ENCODE results near the gene OBP2B.

OBP2B gene

DNA sequence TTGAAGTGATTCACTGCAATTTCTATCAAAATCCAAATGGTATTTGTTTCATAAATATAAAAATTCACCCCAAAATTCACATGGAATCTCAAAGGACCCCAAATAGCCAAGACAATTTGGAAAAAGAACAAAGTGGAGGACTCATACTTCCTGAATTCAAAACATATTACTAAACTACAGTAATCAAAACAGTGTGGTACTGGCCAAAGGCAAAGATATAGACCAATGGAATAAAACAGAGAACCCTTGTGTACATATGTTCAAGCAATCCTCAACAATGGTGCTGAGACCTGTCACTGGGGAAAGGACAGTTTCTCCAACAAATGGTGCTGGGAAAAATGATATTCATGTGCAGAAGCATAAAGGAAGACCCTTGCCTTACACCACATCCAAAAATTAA is 14.0 kb downstream of the OBP2B start:
- no peak overlapping the region for H3K9ac ChIP-seq (ENCODE audit: insufficient read length)
- no peak overlapping the region for H3K4me3 ChIP-seq
- no peaks in the 10 kb centered on the region for H3K36me3 ChIP-seq (ENCODE audit: insufficient read depth, low read length)
- H3K27ac ChIP-seq, result no peak overlapping the region
- DNase-seq (ENCODE audit: low read depth, low spot score), result no peak
- TF ChIP-seq POLR2AphosphoS5 (IDR thresholded peaks at IDR 0.05; ENCODE audit: borderline replicate concordance, low read depth, low read length) (no peak), FOXP2 (optimal IDR thresholded peaks at IDR 0.05; ENCODE audit: control extremely low read depth, extremely low read length, insufficient read depth) (no peak), EZH2 (IDR thresholded peaks at IDR 0.05) (no peak)
- no peaks in the 10 kb centered on the region; the same call in none of the 2 replicates for H3K9me3 ChIP-seq (ENCODE audit: low read depth, low read length)

DNA sequence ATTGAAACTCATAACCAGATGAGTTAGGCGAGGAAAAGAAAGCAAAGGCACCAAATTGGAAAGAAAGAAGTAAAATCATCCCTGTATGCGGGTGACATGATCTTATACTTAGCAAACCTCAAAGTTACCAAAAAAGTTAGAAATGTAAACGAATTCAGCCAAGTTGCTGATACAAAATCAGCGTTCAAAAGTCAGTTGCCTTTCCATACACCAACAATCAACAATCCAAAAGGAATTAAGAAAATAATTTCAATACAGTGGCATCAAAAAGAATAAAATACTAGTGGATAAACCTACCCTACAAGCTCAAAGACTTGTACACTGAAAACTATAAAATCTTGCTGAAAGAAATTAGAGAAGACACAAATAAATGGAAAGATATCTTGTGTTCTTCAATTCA is 14.5 kb downstream of the OBP2B start:
- H3K9ac ChIP-seq (ENCODE audit: insufficient read length), result no peak overlapping the region
- DNase-seq (ENCODE audit: low read depth, low spot score), result no peak
- H3K27ac ChIP-seq, result no peak overlapping the region
- H3K9me3 ChIP-seq (ENCODE audit: low read depth, low read length), result no peaks in the 10 kb centered on the region; the same call in none of the 2 replicates
- no peak for TF ChIP-seq POLR2AphosphoS5 (IDR thresholded peaks at IDR 0.05; ENCODE audit: borderline replicate concordance, low read depth, low read length)
- TF ChIP-seq FOXP2 (optimal IDR thresholded peaks at IDR 0.05; ENCODE audit: control extremely low read depth, extremely low read length, insufficient read depth), result no peak
- TF ChIP-seq EZH2 (IDR thresholded peaks at IDR 0.05), result no peak
- no peaks in the 10 kb centered on the region for H3K36me3 ChIP-seq (ENCODE audit: insufficient read depth, low read length)
- no peak overlapping the region for H3K4me3 ChIP-seq

DNA sequence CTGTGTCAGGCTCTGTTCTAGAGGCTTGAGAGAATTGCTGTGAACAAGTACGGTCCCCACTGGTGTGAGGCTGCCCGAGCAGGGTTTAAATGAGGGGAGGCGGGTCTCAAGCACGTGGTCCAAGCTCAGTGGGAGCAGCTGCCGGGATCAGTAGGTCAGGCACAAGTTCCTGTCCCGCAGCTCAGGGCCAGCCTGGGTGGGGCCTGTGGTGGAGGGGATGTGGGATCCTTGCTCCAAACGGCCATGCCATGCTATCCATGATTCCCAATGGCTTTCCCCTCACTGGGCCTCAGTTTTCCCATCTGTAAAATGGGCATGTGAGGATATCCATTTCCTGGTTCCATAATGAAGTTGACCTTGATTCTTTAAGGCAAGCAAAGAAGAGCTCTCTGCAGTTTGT is 17.1 kb downstream of the OBP2B start:
- H3K36me3 ChIP-seq (ENCODE audit: insufficient read depth, low read length), result no peaks in the 10 kb centered on the region
- TF ChIP-seq FOXP2 (optimal IDR thresholded peaks at IDR 0.05; ENCODE audit: control extremely low read depth, extremely low read length, insufficient read depth), result no peak
- TF ChIP-seq POLR2AphosphoS5 (IDR thresholded peaks at IDR 0.05; ENCODE audit: borderline replicate concordance, low read depth, low read length), result no peak
- no peak for TF ChIP-seq EZH2 (IDR thresholded peaks at IDR 0.05)
- H3K27ac ChIP-seq, result no peak overlapping the region
- no peak overlapping the region for H3K4me3 ChIP-seq
- no peaks in the 10 kb centered on the region; the same call in none of the 2 replicates for H3K9me3 ChIP-seq (ENCODE audit: low read depth, low read length)
- DNase-seq (ENCODE audit: low read depth, low spot score), result no peak
- no peak overlapping the region for H3K9ac ChIP-seq (ENCODE audit: insufficient read length)

DNA sequence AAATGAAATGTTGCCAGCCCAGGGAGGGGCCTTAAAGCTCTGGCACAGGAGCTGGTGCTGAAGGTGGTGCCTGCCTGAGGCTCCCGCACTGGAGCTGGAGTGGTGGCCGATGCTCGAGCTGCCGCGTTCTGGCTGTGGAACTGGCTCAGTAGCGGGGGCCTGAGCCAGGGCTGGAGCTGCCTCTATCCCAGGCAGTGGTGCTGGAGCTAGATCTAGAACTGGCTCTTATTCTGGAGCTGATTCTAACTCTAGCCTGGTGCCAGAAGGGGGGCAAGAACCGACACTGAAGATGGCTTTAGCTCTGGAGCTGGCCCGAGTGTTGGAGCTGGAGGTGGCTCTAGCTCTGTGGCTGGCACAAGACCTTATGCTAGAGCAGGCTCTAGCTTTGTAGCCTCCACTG is 19.2 kb downstream of the OBP2B start:
- TF ChIP-seq FOXP2 (optimal IDR thresholded peaks at IDR 0.05; ENCODE audit: control extremely low read depth, extremely low read length, insufficient read depth), result no peak
- no peak for TF ChIP-seq POLR2AphosphoS5 (IDR thresholded peaks at IDR 0.05; ENCODE audit: borderline replicate concordance, low read depth, low read length)
- TF ChIP-seq EZH2 (IDR thresholded peaks at IDR 0.05), result no peak
- no peak overlapping the region for H3K4me3 ChIP-seq
- no peak overlapping the region for H3K27ac ChIP-seq
- no peaks in the 10 kb centered on the region; the same call in 1 of the 2 replicates for H3K9me3 ChIP-seq (ENCODE audit: low read depth, low read length)
- H3K36me3 ChIP-seq (ENCODE audit: insufficient read depth, low read length), result no peaks in the 10 kb centered on the region
- no peak overlapping the region for H3K9ac ChIP-seq (ENCODE audit: insufficient read length)
- DNase-seq (ENCODE audit: low read depth, low spot score), result no peak

DNA sequence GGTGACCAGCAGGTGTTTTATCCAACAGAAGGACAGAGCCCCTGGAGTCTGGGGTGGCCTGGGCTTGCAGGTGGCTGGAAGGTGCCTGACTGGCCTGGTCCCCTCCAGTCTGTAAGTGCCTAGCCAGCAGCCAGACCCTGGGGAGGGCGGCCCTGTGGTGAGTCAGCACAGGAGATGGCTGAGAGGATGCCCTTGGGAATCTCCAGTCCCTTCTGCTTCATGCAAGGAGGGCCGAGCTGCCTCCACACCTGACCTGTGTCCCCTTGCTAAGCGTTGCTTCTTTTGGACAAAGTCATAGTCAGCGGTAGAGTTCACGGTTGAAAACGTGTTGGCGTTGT is 20.2 kb downstream of the OBP2B start:
- no peaks in the 10 kb centered on the region for H3K9me3 ChIP-seq (ENCODE audit: low read depth, low read length)
- no peak overlapping the region for H3K4me3 ChIP-seq
- DNase-seq (ENCODE audit: low read depth, low spot score), result no peak
- H3K27ac ChIP-seq, result no peak overlapping the region
- H3K36me3 ChIP-seq (ENCODE audit: insufficient read depth, low read length), result no peaks in the 10 kb centered on the region
- no peak overlapping the region for H3K9ac ChIP-seq (ENCODE audit: insufficient read length)
- no peak for TF ChIP-seq FOXP2 (optimal IDR thresholded peaks at IDR 0.05; ENCODE audit: control extremely low read depth, extremely low read length, insufficient read depth)
- TF ChIP-seq EZH2 (IDR thresholded peaks at IDR 0.05), result no peak
- no peak for TF ChIP-seq POLR2AphosphoS5 (IDR thresholded peaks at IDR 0.05; ENCODE audit: borderline replicate concordance, low read depth, low read length)

DNA sequence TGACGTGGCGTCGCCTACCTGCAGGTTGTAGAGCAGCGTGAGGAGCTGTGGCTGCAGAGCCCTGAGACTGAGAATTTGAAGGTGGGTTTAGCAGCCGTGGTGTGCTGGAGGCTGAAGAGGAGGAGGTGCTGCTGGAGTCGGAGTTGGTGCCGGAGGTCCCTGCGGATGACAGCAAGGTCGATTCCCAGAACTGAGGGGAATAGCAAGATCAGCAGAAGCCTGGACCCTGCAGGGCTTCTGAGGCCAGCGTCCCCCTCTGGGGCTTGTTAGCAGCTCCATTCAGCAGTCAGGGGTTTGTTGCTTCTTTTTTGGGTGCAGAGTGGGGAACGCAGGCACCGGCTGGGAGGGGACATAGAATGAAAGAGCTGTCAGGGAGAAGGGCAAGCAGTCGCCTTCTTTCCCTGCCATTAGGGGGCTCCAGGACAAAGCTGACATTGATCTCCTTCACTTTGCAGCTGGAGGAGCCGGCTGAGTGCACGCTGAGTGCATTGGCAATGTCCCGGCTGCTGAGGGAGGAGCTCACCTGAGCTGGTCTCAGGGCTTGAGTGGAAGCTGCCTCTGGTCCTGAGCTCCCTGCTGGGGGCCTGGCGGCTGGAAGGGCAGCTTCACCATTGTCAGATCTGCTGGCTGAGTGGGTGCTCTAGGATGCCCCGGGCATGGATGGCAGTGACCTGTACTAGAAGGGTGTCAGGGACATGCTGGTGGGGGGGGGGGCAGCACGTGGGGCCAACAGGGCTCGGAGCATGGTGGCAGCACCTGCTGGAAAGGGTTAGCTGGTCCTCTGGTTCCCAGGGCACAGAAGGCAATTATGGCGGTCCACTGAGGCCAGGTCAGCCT is 20.8 kb downstream of the OBP2B start:
- Histone ChIP-seq H3K27ac (no peak overlapping the region), H3K36me3 (ENCODE audit: insufficient read depth, low read length) (no peaks in the 10 kb centered on the region), H3K9me3 (ENCODE audit: low read depth, low read length) (no peaks in the 10 kb centered on the region), H3K4me3 (no peak overlapping the region), H3K9ac (ENCODE audit: insufficient read length) (no peak overlapping the region)
- TF ChIP-seq POLR2AphosphoS5 (IDR thresholded peaks at IDR 0.05; ENCODE audit: borderline replicate concordance, low read depth, low read length), result no peak
- TF ChIP-seq EZH2 (IDR thresholded peaks at IDR 0.05), result no peak
- no peak for TF ChIP-seq FOXP2 (optimal IDR thresholded peaks at IDR 0.05; ENCODE audit: control extremely low read depth, extremely low read length, insufficient read depth)
- no peak for DNase-seq (ENCODE audit: low read depth, low spot score)

DNA sequence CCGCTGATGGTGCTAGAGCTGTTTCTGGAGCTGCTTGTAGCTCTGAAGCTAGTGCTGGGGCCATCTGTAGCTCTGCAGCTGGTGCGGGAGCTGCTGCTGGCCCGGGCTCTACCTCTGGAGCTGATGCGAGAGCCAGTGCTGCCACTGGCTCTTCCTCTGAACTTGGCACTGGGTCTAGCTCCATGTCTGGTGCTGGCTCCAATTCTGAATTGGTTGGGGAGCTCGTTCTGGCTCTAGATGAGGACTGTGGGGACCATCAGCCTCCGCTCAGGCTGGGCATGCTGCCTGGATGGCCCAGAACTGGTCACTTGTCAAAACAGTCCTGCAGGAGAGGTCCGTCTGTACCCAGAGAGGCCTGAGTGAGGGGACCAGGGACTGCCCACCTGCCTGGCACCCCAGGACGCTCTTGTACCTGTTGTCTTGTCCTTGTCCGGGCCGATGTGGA is 21.5 kb downstream of the OBP2B start:
- no peaks in the 10 kb centered on the region for H3K9me3 ChIP-seq (ENCODE audit: low read depth, low read length)
- no peak overlapping the region for H3K4me3 ChIP-seq
- DNase-seq (ENCODE audit: low read depth, low spot score), result no peak
- no peak for TF ChIP-seq FOXP2 (optimal IDR thresholded peaks at IDR 0.05; ENCODE audit: control extremely low read depth, extremely low read length, insufficient read depth)
- TF ChIP-seq EZH2 (IDR thresholded peaks at IDR 0.05), result no peak
- TF ChIP-seq POLR2AphosphoS5 (IDR thresholded peaks at IDR 0.05; ENCODE audit: borderline replicate concordance, low read depth, low read length), result no peak
- no peak overlapping the region for H3K9ac ChIP-seq (ENCODE audit: insufficient read length)
- no peaks in the 10 kb centered on the region for H3K36me3 ChIP-seq (ENCODE audit: insufficient read depth, low read length)
- H3K27ac ChIP-seq, result no peak overlapping the region

DNA sequence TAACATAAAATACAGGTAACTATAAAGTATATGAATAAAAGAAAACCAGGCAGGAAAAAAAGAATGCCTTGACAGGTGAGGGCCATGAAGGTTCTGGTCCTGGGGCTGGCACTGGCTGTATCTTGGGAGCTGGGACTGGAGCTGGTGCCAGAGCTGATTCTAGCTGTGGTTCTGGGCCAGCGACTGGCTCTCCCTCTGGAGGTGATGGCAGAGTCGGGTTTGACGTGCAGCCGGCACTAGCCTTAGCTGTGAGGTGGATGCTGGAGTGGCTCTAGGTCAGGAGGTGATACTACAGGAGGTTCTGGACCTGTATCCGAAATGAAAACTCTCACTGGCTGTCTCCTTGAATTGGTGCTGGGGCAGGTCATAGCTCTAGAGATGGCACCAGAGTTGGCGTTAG is 22.3 kb downstream of the OBP2B start:
- no peak for TF ChIP-seq EZH2 (IDR thresholded peaks at IDR 0.05)
- TF ChIP-seq FOXP2 (optimal IDR thresholded peaks at IDR 0.05; ENCODE audit: control extremely low read depth, extremely low read length, insufficient read depth), result no peak
- no peak for TF ChIP-seq POLR2AphosphoS5 (IDR thresholded peaks at IDR 0.05; ENCODE audit: borderline replicate concordance, low read depth, low read length)
- DNase-seq (ENCODE audit: low read depth, low spot score), result no peak
- H3K4me3 ChIP-seq, result no peak overlapping the region
- H3K27ac ChIP-seq, result no peak overlapping the region
- H3K9ac ChIP-seq (ENCODE audit: insufficient read length), result no peak overlapping the region
- H3K36me3 ChIP-seq (ENCODE audit: insufficient read depth, low read length), result no peaks in the 10 kb centered on the region
- no peaks in the 10 kb centered on the region for H3K9me3 ChIP-seq (ENCODE audit: low read depth, low read length)
